Spleen (tissue), 13 donors: Measurements from ENCODE around the gene RFX4. TPM values are rescaled to one million over a fixed set of nuclear protein-coding genes. Genes with fewer than 3 reads are reported as not detected.

Experiments
- DNase-seq: peaks from one replicate; pipeline ENCODE4 v3.0.0-alpha.2; 2020
- H3K27ac ChIP-seq, 8 donors: fragments of 200-600 bp; sonication (generic) in 7 of 8; 1 replicate in 4 of 8; 2 replicates in 4 of 8; pipeline versions ENCODE4 v1.5.0 to v1.8.0; 2016 to 2021; ENCODE audit warnings: inconsistent platforms in 4 of 8, mild to moderate bottlenecking in 4 of 8, moderate library complexity in 1 of 8
- H3K27me3 ChIP-seq, 7 donors: fragments of 200-600 bp; sonication (generic) in 6 of 7; replicated peaks in 1 of 7; 1 replicate in 4 of 7; 2 replicates in 3 of 7; pipeline versions ENCODE4 v1.5.0 to v1.8.0; 2016 to 2021; ENCODE audit warnings: inconsistent platforms in 3 of 7, mild to moderate bottlenecking in 1 of 7
- H3K36me3 ChIP-seq, 6 donors: fragments of 200-600 bp; sonication (generic) in 5 of 6; 1 replicate in 4 of 6; 2 replicates in 2 of 6; pipeline versions ENCODE4 v1.5.0 to v1.8.0; 2016 to 2021; ENCODE audit warnings: inconsistent platforms in 2 of 6
- H3K4me1 ChIP-seq, 6 donors: fragments of 200-600 bp; sonication (generic) in 5 of 6; 1 replicate in 3 of 6; 2 replicates in 3 of 6; pipeline versions ENCODE4 v1.5.0 to v1.8.0; 2016 to 2021; ENCODE audit warnings: inconsistent platforms in 3 of 6
- H3K4me3 ChIP-seq, 8 donors: fragments of 200-600 bp; sonication (generic) in 7 of 8; 1 replicate in 4 of 8; 2 replicates in 4 of 8; pipeline versions ENCODE4 v1.5.0 to v1.8.0; 2016 to 2021; ENCODE audit warnings: inconsistent platforms in 4 of 8, mild to moderate bottlenecking in 4 of 8, moderate library complexity in 2 of 8
- H3K9me3 ChIP-seq, 8 donors: fragments of 200-600 bp; sonication (generic) in 7 of 8; 1 replicate in 4 of 8; 2 replicates in 4 of 8; pipeline versions ENCODE4 v1.5.0 to v1.8.0; 2016 to 2021; ENCODE audit warnings: inconsistent platforms in 4 of 8
- CTCF ChIP-seq, 11 experiments: fragments of 200-600 bp in 7 of 11; fragments of 450-650 bp in 4 of 11; sonication (generic) in 4 of 11; IDR thresholded peaks in 8 of 11; conservative IDR thresholded peaks in 3 of 11; 1 replicate in 7 of 11; 2 replicates in 4 of 11; pipeline versions ENCODE4 v1.4.0 to v1.8.0; 2016 to 2021; ENCODE audit warnings: antibody characterized with exemption in 11 of 11, inconsistent platforms in 4 of 11, mild to moderate bottlenecking in 1 of 11
- POLR2A ChIP-seq, 3 donors: fragments of 450-650 bp; IDR thresholded peaks; one replicate each; pipeline ENCODE4 v1.5.1; 2017; ENCODE audit warnings: antibody characterized with exemption in 3 of 3, mild to moderate bottlenecking in 1 of 3
- POLR2AphosphoS5 ChIP-seq, 3 donors: sonication (generic); formaldehyde crosslinking; IDR thresholded peaks; one replicate each; pipeline ENCODE4 v1.5.1; 2017; ENCODE audit warnings: antibody characterized with exemption in 3 of 3
- WGBS, 5 donors: extraction: QIAGEN DNeasy Blood & Tissue Kit in 3 of 5; methylation state at CpG; one replicate each; pipeline versions ENCODE4 v1.1.5 to v1.1.7; 2013 to 2018; 5-methylcytosine and 5-hydroxymethylcytosine counted together
- intact Hi-C: fragments of 100-400 bp; cut with DNase I; formaldehyde crosslinking; loops from one replicate; pipeline ENCODE4 v1.15.0; 2023; ENCODE audit warnings: low total_unique reads
- long read RNA-seq, 2 donors: transcript quantifications; one replicate each; lab custom pipeline, GENCODE V29; 2026
- polyA plus RNA-seq, 3 donors: library from polyadenylated mRNA; stranded (reverse); fragments of 200-250 nt; gene quantifications; one replicate each; pipeline ENCODE4 v1.2.1, GENCODE V29; 2013
- total RNA-seq, 7 donors: library from RNA; depleted of rRNA in 3 of 7; stranded (reverse); fragments of >200 nt in 3 of 7; fragmentation: NEBNext Ultra II Directional in 4 of 7; extraction: Animal tissue kit (Norgen Biotek cat#: 25700) in 4 of 7; gene quantifications; one replicate each; pipeline versions ENCODE4 v1.1.0 to v1.2.1, GENCODE V29; 2016 to 2021
- donor health status: healthy with polysubstance abuse.
- donor health status: DM: no; HTN: no; CAD: no; lungs with moderate emphysema.
- donor health status: DM: no; HTN: no; CAD: no.
- donor health status: Bipolar disorder and iron deficiency.
- donor health status: healthy.
- donor health status: DM: no; HTN: no; CAD: no.
- donor health status: DM: yes; HTN: yes; CAD: no.

RFX4 gene
- total RNA-seq, result not detected
- polyA plus RNA-seq, result not detected
- long read RNA-seq, donor 1, result 0 reads
- long read RNA-seq, donor 2, result 0 reads

GRCh38 chr12:106582641-106583230 lies at the start of gene RFX4:
Gene RFX4, plus strand, starts transcription at chr12:106583004. Its CDS starts 317 bp downstream, at chr12:106583321.
- H3K4me1 ChIP-seq, result peaks cover 25 to 71% (median 53%) of the 10 kb centered on the region in 6 donors
- H3K27me3 ChIP-seq, result peaks cover 8 to 100% (median 95%) of the 10 kb centered on the region in 7 donors
- H3K4me3 ChIP-seq, result peak within 1 kb of the TSS; percentile 1 to 60 (median 24)
- H3K9me3 ChIP-seq, result no peaks in the 10 kb centered on the region
- no peak for DNase-seq
- intact Hi-C loops, result no loop called here
- H3K27ac ChIP-seq, result no peak within 1 kb of the TSS
- TF ChIP-seq CTCF (IDR thresholded peaks at IDR 0.05 in 8 of 11, conservative IDR thresholded peaks at IDR 0.05 in 3 of 11), result no peak
- no peak for TF ChIP-seq POLR2A (IDR thresholded peaks at IDR 0.05)
- TF ChIP-seq POLR2AphosphoS5 (IDR thresholded peaks at IDR 0.05), result no peak
- H3K36me3 ChIP-seq, result no peaks in the 10 kb centered on the region
- WGBS, 5 donors, result 2 to 5% (median 3%) methylated on average over 27 to 29 of the region's 29 CpGs

GRCh38 chr12:106541201-106541600 lies 41.6 kb upstream of the RFX4 start:
- H3K4me1 ChIP-seq, result no peaks in the 10 kb centered on the region
- peaks cover 0 to 28% (median 15%) of the 10 kb centered on the region in 8 donors for H3K9me3 ChIP-seq
- no peak overlapping the region for H3K27ac ChIP-seq
- peaks cover 0 to 9% (median 0%) of the 10 kb centered on the region in 7 donors for H3K27me3 ChIP-seq
- no peak for DNase-seq
- no peaks in the 10 kb centered on the region for H3K36me3 ChIP-seq
- TF ChIP-seq CTCF (IDR thresholded peaks at IDR 0.05 in 8 of 11, conservative IDR thresholded peaks at IDR 0.05 in 3 of 11) (no peak), POLR2AphosphoS5 (IDR thresholded peaks at IDR 0.05) (no peak), POLR2A (IDR thresholded peaks at IDR 0.05) (no peak)
- H3K4me3 ChIP-seq, result no peak overlapping the region
- intact Hi-C loops, result no loop called here

GRCh38 chr12:106551410-106551809 lies 31.4 kb upstream of the RFX4 start:
- H3K27ac ChIP-seq, result no peak overlapping the region
- 77 to 94% (median 83%) methylated on average over 9 of the region's 9 CpGs for WGBS, 5 donors
- H3K4me3 ChIP-seq, result no peak overlapping the region
- no peak for TF ChIP-seq POLR2A (IDR thresholded peaks at IDR 0.05)
- no peak for TF ChIP-seq CTCF (IDR thresholded peaks at IDR 0.05 in 8 of 11, conservative IDR thresholded peaks at IDR 0.05 in 3 of 11)
- TF ChIP-seq POLR2AphosphoS5 (IDR thresholded peaks at IDR 0.05), result no peak
- intact Hi-C loops, result no loop called here
- H3K9me3 ChIP-seq, result peaks cover 0 to 31% (median 21%) of the 10 kb centered on the region in 8 donors
- H3K4me1 ChIP-seq, result no peaks in the 10 kb centered on the region
- no peaks in the 10 kb centered on the region for H3K36me3 ChIP-seq
- peaks cover 0 to 16% (median 0%) of the 10 kb centered on the region in 7 donors for H3K27me3 ChIP-seq
- no peak for DNase-seq

- Histone ChIP-seq H3K4me1 (no peaks in the 10 kb centered on the region), H3K27ac (no peak overlapping the region), H3K27me3 (peaks cover 0 to 16% (median 0%) of the 10 kb centered on the region in 7 donors), H3K9me3 (peaks cover 0 to 31% (median 21%) of the 10 kb centered on the region in 8 donors), H3K4me3 (no peak overlapping the region), H3K36me3 (no peaks in the 10 kb centered on the region)
- TF ChIP-seq CTCF (IDR thresholded peaks at IDR 0.05 in 8 of 11, conservative IDR thresholded peaks at IDR 0.05 in 3 of 11) (no peak), POLR2A (IDR thresholded peaks at IDR 0.05) (no peak), POLR2AphosphoS5 (IDR thresholded peaks at IDR 0.05) (no peak)
- intact Hi-C loops, result no loop called here
- no peak for DNase-seq
- WGBS, 5 donors, result 58 to 90% (median 83%) methylated on average over 1 of the region's 1 CpG
These were observed 30.6 kb upstream of the RFX4 start for GRCh38 chr12:106552228-106552627.
